Fibroblast of villous mesenchyme (primary cell): ENCODE results near the gene SYT1. TPM values are rescaled to one million over a fixed set of nuclear protein-coding genes. Genes with fewer than 3 reads are reported as not detected.

Experiments used
- DNase-seq: peaks from one replicate; pipeline ENCODE4 v3.0.0-alpha.2; 2010; ENCODE audit warnings: low read depth
- H3K4me3 ChIP-seq: 2 replicates; pipeline ENCODE4 v1.5.1; 2011; ENCODE audit warnings: low read depth, mild to moderate bottlenecking, low read length
- total RNA-seq: library from RNA; depleted of rRNA; stranded (reverse); fragments of >200 nt; gene quantifications from 2 replicates; pipeline ENCODE4 v1.2.3, GENCODE V29; 2012
- TF ChIP-seq, protein P1 (sequence below): IDR thresholded peaks from 2 replicates; pipeline ENCODE4 v1.5.1; 2012; ENCODE audit warnings: low read depth, mild to moderate bottlenecking, low read length; ENCODE audit not compliant: insufficient read depth

SYT1 gene
- total RNA-seq, 1 donor, result 3.9 TPM

DNA sequence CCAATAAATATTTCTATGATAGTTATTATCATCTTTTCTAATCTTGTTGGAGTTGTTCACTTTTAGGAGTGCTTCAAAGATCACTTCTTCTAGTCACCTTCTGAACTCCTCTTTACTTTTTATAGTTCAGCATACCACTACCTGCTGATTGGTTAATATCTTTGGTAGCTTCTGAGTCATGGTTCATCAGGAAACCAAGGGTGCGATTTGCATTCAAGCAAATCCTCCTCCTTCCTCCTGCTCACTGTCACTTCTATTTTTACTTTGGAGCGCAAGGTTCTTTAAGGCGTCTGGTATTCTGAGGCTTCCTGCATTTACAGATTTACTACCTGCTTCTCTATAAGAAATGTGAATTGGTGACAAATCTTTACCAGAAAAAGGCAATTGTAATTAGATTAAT lies 24.0 kb downstream of the SYT1 start:
- TF ChIP-seq, protein P1, sequence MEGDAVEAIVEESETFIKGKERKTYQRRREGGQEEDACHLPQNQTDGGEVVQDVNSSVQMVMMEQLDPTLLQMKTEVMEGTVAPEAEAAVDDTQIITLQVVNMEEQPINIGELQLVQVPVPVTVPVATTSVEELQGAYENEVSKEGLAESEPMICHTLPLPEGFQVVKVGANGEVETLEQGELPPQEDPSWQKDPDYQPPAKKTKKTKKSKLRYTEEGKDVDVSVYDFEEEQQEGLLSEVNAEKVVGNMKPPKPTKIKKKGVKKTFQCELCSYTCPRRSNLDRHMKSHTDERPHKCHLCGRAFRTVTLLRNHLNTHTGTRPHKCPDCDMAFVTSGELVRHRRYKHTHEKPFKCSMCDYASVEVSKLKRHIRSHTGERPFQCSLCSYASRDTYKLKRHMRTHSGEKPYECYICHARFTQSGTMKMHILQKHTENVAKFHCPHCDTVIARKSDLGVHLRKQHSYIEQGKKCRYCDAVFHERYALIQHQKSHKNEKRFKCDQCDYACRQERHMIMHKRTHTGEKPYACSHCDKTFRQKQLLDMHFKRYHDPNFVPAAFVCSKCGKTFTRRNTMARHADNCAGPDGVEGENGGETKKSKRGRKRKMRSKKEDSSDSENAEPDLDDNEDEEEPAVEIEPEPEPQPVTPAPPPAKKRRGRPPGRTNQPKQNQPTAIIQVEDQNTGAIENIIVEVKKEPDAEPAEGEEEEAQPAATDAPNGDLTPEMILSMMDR, result no peak
- no peak overlapping the region for H3K4me3 ChIP-seq
- no peak for DNase-seq

DNA sequence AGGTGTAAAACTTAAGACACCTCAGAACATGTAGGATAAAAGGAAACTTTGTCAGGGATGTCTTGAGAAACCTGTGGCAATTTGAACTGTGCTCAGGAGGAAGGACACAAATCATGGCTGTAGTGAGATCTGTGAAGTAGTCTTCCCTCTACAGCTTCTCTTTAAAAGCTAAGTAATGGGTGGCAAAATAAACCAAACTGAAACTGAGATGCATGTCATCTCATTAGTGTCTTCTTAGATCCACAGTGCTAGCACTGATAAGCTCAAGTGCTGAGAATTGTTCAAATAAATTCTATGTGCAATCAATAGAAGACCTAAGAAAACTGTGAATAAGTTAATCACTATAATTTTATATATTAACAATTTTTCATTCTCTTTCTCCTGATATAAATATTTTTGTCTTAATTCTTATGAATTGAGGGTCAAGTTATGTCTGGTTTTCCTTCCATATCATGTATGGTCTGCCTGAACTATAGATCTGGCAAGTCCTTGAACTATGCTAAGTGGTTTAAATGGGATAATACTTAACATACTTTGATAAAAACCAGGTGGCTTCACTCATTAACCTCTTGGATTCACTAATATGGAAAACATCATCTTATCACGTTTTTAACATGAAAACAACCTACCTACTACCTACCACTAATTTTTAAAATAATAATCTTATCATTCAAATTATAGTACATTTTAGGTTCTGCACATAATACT lies 27.2 kb downstream of the SYT1 start:
- no peak overlapping the region for H3K4me3 ChIP-seq
- DNase-seq, result no peak

DNA sequence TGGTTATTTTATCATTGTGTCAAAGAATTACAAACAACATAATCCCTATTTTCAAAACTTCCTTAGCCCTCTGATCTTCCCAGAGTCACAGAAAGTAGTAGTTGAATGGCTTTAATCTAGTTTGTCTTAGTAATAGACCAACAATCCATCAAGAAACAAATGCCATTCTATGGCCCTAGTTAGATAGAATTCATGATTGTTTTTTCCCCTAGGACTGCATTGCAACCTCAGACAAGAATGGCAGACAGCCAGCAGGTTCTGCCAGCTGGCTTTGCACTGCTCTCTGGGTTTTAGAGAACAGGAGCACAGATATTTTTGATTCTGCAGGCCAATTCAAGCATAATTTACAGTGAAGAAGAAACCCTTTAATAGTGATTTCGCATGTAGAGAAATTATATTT lies 33.8 kb downstream of the SYT1 start:
- peak; percentile 0 for DNase-seq
- no peak overlapping the region for H3K4me3 ChIP-seq
- TF ChIP-seq, protein P1, result no peak

More for the DNA sequence above, 27.2 kb downstream of the SYT1 start:
- TF ChIP-seq, protein P1, result no peak

DNA sequence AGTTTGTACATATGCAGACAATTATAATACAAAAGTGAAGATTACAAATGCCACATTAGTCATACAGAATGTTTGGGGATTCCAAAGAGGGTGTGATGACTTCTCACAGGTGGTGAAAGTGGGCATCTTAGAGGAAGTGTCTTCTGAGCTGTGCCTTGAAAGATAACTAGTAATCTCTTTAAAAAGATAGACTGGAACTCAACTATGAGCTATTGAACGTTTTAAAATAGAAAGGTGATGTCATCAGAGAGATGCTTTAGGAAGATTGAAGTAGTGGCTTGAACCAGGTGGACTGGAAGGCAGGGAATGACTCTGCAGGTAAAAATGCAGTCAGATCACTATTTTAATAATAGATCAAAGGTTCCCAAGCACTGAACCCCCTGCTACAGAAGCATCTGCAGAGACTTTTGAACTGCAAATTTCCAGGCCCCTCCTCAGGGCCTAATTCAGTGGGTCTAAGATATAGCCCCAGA lies 50.3 kb downstream of the SYT1 start:
- no peak overlapping the region for H3K4me3 ChIP-seq
- TF ChIP-seq, protein P1, result no peak
- DNase-seq, result no peak

DNA sequence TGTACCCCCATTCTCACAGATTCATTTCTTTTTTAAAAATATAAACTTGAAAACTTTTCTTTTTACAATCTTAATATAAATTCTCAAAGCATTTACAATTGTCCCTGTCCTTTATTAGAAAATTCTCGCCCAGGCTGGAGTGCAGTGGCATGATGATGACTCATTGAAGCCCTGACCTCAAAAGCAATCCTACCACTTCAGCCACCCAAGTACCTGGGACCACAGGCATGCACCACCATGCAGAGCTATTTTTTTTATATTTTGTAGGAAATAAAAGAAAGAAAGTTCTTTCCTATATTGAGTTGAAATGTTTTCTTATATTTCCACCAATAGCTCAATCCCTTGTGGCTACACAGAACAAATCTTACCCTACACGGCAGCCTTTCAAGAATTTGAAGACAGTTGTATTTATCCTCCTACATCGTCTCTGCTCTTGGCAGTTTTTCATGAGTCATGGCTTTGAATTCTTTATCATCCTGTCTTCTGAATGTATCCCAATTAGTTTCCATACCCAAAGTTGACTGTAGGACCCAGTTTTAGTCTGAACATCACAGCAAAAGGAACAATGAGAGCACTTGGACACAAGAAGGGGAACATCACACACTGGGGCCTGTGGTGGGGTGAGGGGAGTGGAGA lies 52.4 kb downstream of the SYT1 start:
- TF ChIP-seq, protein P1, result no peak
- no peak overlapping the region for H3K4me3 ChIP-seq
- peak; percentile 1 for DNase-seq

DNA sequence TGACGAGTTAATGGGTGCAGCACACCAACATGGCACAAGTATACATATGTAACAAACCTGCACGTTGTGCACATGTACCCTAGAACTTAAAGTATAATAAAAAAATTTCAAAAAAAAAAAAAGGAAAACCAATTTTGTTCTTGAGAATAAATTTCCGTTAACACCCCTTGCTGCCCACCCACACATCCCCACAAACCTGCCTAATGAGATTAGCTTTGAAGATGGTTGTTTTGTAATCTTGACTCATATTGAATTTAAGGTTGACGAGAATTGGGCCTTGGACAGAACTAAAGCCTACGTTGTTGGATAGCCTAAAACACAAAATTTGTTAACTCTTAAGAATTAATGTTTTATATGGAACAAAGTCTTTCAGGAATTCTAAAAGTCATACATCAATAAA lies 52.9 kb downstream of the SYT1 start:
- no peak overlapping the region for H3K4me3 ChIP-seq
- DNase-seq, result no peak
- TF ChIP-seq, protein P1, result no peak
